ENCODE results near the gene TFDP1. TPM values are rescaled to one million over a fixed set of nuclear protein-coding genes. Genes with fewer than 3 reads are reported as not detected.

TFDP1 gene
- total RNA-seq, 2 donors from 2014 or later = 87.5 to 99.2 TPM

- DNase-seq = no peak
- Mint-ChIP-seq H3K27ac (no peak overlapping the region), H3K4me3 (no peak overlapping the region), H3K27me3 (ENCODE audit: low read depth) (no peaks in the 10 kb centered on the region), H3K4me1 (ENCODE audit: low read depth) (peaks cover 40% of the 10 kb centered on the region), H3K36me3 (ENCODE audit: insufficient read depth in 2 of 2) (peaks cover 6 to 18% of the 10 kb centered on the region in 2 donors), H3K9me3 (no peaks in the 10 kb centered on the region)
- ATAC-seq (replicated peaks in 1 of 2) = no peak
Observed at GRCh38 chr13:113601166-113602070, 16.9 kb downstream of the TFDP1 start.

GRCh38 chr13:113602291-113602988 lies 17.9 kb downstream of the TFDP1 start:
- Mint-ChIP-seq H3K4me3 (no peak overlapping the region), H3K9me3 (no peaks in the 10 kb centered on the region), H3K27me3 (ENCODE audit: low read depth) (no peaks in the 10 kb centered on the region), H3K4me1 (ENCODE audit: low read depth) (peaks cover 40% of the 10 kb centered on the region), H3K27ac (peak overlapping the region; percentile 59), H3K36me3 (ENCODE audit: insufficient read depth in 2 of 2) (peaks cover 4 to 13% of the 10 kb centered on the region in 2 donors)
- ATAC-seq (replicated peaks in 1 of 2) = no peak
- DNase-seq = no peak

GRCh38 chr13:113603116-113603710 lies 18.7 kb downstream of the TFDP1 start:
- DNase-seq (no peak), ATAC-seq (replicated peaks in 1 of 2) (peak; percentile 5 to 45)
- H3K9me3 Mint-ChIP-seq = no peaks in the 10 kb centered on the region
- peak overlapping the region; percentile 59 for H3K27ac Mint-ChIP-seq
- H3K36me3 Mint-ChIP-seq (ENCODE audit: insufficient read depth in 2 of 2) = peaks cover 3 to 12% of the 10 kb centered on the region in 2 donors
- H3K4me1 Mint-ChIP-seq (ENCODE audit: low read depth) = peaks cover 40% of the 10 kb centered on the region
- H3K27me3 Mint-ChIP-seq (ENCODE audit: low read depth) = no peaks in the 10 kb centered on the region
- H3K4me3 Mint-ChIP-seq = no peak overlapping the region

- H3K9me3 Mint-ChIP-seq = no peaks in the 10 kb centered on the region
- peaks cover 0 to 6% of the 10 kb centered on the region in 2 donors for H3K36me3 Mint-ChIP-seq (ENCODE audit: insufficient read depth in 2 of 2)
- ATAC-seq (replicated peaks in 1 of 2) = peak; percentile 50 to 55
- H3K4me1 Mint-ChIP-seq (ENCODE audit: low read depth) = peaks cover 34% of the 10 kb centered on the region
- DNase-seq = no peak
- H3K27me3 Mint-ChIP-seq (ENCODE audit: low read depth) = no peaks in the 10 kb centered on the region
- H3K4me3 Mint-ChIP-seq = no peak overlapping the region
- H3K27ac Mint-ChIP-seq = no peak overlapping the region
Observed at GRCh38 chr13:113604186-113604585, 19.6 kb downstream of the TFDP1 start.

GRCh38 chr13:113605461-113605860 lies 20.9 kb downstream of the TFDP1 start:
- Mint-ChIP-seq H3K9me3 (no peaks in the 10 kb centered on the region), H3K4me3 (no peak overlapping the region), H3K4me1 (ENCODE audit: low read depth) (peaks cover 32% of the 10 kb centered on the region), H3K27ac (no peak overlapping the region), H3K27me3 (ENCODE audit: low read depth) (no peaks in the 10 kb centered on the region), H3K36me3 (ENCODE audit: insufficient read depth in 2 of 2) (peaks cover 0 to 6% of the 10 kb centered on the region in 2 donors)
- DNase-seq = no peak
- ATAC-seq (replicated peaks in 1 of 2) = no peak

GRCh38 chr13:113605866-113606438 lies 21.4 kb downstream of the TFDP1 start:
- Mint-ChIP-seq H3K9me3 (no peaks in the 10 kb centered on the region), H3K36me3 (ENCODE audit: insufficient read depth in 2 of 2) (peaks cover 0 to 9% of the 10 kb centered on the region in 2 donors), H3K4me3 (no peak overlapping the region), H3K27me3 (ENCODE audit: low read depth) (no peaks in the 10 kb centered on the region), H3K27ac (no peak overlapping the region), H3K4me1 (ENCODE audit: low read depth) (peaks cover 35% of the 10 kb centered on the region)
- no peak for DNase-seq
- no peak for ATAC-seq (replicated peaks in 1 of 2)

- Mint-ChIP-seq H3K4me3 (no peak overlapping the region), H3K36me3 (ENCODE audit: insufficient read depth in 2 of 2) (peaks cover 0 to 18% of the 10 kb centered on the region in 2 donors), H3K4me1 (ENCODE audit: low read depth) (peaks cover 34% of the 10 kb centered on the region), H3K27me3 (ENCODE audit: low read depth) (no peaks in the 10 kb centered on the region), H3K9me3 (no peaks in the 10 kb centered on the region), H3K27ac (no peak overlapping the region)
- DNase-seq (no peak), ATAC-seq (replicated peaks in 1 of 2) (no peak)
Observed at GRCh38 chr13:113607056-113607888, 22.7 kb downstream of the TFDP1 start.

- Mint-ChIP-seq H3K36me3 (ENCODE audit: insufficient read depth in 2 of 2) (peaks cover 0 to 20% of the 10 kb centered on the region in 2 donors), H3K9me3 (no peaks in the 10 kb centered on the region), H3K4me1 (ENCODE audit: low read depth) (peaks cover 27% of the 10 kb centered on the region), H3K27me3 (ENCODE audit: low read depth) (no peaks in the 10 kb centered on the region), H3K27ac (no peak overlapping the region), H3K4me3 (no peak overlapping the region)
- no peak for DNase-seq
- no peak for ATAC-seq (replicated peaks in 1 of 2)
Observed at GRCh38 chr13:113607889-113608635, 23.5 kb downstream of the TFDP1 start.

- peaks cover 0 to 20% of the 10 kb centered on the region in 2 donors for H3K36me3 Mint-ChIP-seq (ENCODE audit: insufficient read depth in 2 of 2)
- ATAC-seq (replicated peaks in 1 of 2) (no peak), DNase-seq (no peak)
- no peaks in the 10 kb centered on the region for H3K27me3 Mint-ChIP-seq (ENCODE audit: low read depth)
- H3K9me3 Mint-ChIP-seq = no peaks in the 10 kb centered on the region
- peaks cover 21% of the 10 kb centered on the region for H3K4me1 Mint-ChIP-seq (ENCODE audit: low read depth)
- no peak overlapping the region for H3K4me3 Mint-ChIP-seq
- H3K27ac Mint-ChIP-seq = no peak overlapping the region
Observed at GRCh38 chr13:113608967-113609533, 24.5 kb downstream of the TFDP1 start.

GRCh38 chr13:113609616-113610015 lies 25.1 kb downstream of the TFDP1 start:
- DNase-seq (no peak), ATAC-seq (replicated peaks in 1 of 2) (no peak)
- Mint-ChIP-seq H3K4me1 (ENCODE audit: low read depth) (peaks cover 19% of the 10 kb centered on the region), H3K4me3 (no peak overlapping the region), H3K27me3 (ENCODE audit: low read depth) (no peaks in the 10 kb centered on the region), H3K36me3 (ENCODE audit: insufficient read depth in 2 of 2) (peaks cover 0 to 20% of the 10 kb centered on the region in 2 donors), H3K27ac (no peak overlapping the region), H3K9me3 (no peaks in the 10 kb centered on the region)

GRCh38 chr13:113610266-113610665 lies 25.7 kb downstream of the TFDP1 start:
- Mint-ChIP-seq H3K27ac (no peak overlapping the region), H3K36me3 (ENCODE audit: insufficient read depth in 2 of 2) (peaks cover 0 to 20% of the 10 kb centered on the region in 2 donors), H3K9me3 (no peaks in the 10 kb centered on the region), H3K27me3 (ENCODE audit: low read depth) (no peaks in the 10 kb centered on the region), H3K4me1 (ENCODE audit: low read depth) (peaks cover 13% of the 10 kb centered on the region), H3K4me3 (no peak overlapping the region)
- no peak for ATAC-seq (replicated peaks in 1 of 2)
- no peak for DNase-seq

All from activated T-cell treated with anti-CD3 and anti-CD28 coated beads, Interleukin-2, amount 50 U/mL, for 72 hours (primary cell).